HepG2 (cell line): ENCODE data around the gene MKRN3. TPM values are rescaled to one million over a fixed set of nuclear protein-coding genes. Genes with fewer than 3 reads are reported as not detected.

ENCODE experiments used
- ATAC-seq: fragments of 200-7000 bp; cut with Tn5 transposase; 3 replicates; pipeline ENCODE4 v1.9.1; 2020; ENCODE audit warnings: mild to moderate bottlenecking, moderate library complexity
- BruUV-seq: library from RNA; stranded (reverse); fragments of 400-500 nt; replicated peaks from 2 replicates; lab custom pipeline; 2021; lab: Mats Ljungman, UMichigan
- CTCF ChIA-PET: fragments of 300-600 bp; formaldehyde crosslinking; extraction: SDS; loops from one replicate; lab custom pipeline; 2021; ENCODE audit warnings: low total read pairs, inconsistent platforms, low intra/inter-chr PET ratio; lab: Yijun Ruan, JAX
- POLR2A ChIA-PET: fragments of 350-600 bp; sonication (Branson Sonifier 250); formaldehyde crosslinking; loops from one replicate; lab custom pipeline; 2020; ENCODE audit warnings: antibody characterized with exemption, inconsistent platforms; lab: Yijun Ruan, JAX
- DNase-seq: peaks from one replicate; pipeline ENCODE4 v3.0.0-alpha.2; 2015; ENCODE audit warnings: low spot score
- FAIRE-seq: peaks from 3 replicates; lab custom pipeline; 2011; peaks lifted over from hg19 to GRCh38; lab: Jason Lieb, UNC
- H2AFZ ChIP-seq: one replicate; pipeline ENCODE4 v1.6.1; 2011; ENCODE audit warnings: low read length, inconsistent platforms
- H3K27ac ChIP-seq: fragments of 300-600 bp; 3 replicates; pipeline ENCODE4 v1.8.0; 2011; ENCODE audit warnings: mixed run types, mild to moderate bottlenecking, mixed read lengths, low read length, inconsistent platforms; ENCODE audit not compliant: insufficient read depth; ENCODE audit errors: extremely low read length
- H3K27me3 ChIP-seq, 2 experiments: fragments of 200-600 bp in 1 of 2; 2 replicates in 1 of 2; 3 replicates in 1 of 2; pipeline versions ENCODE4 v1.6.0 to v1.8.0; 2011; ENCODE audit warnings: low read length in 2 of 2, mild to moderate bottlenecking in 2 of 2, moderate library complexity in 2 of 2, inconsistent platforms in 1 of 2; ENCODE audit not compliant: insufficient read depth in 2 of 2, control insufficient read depth in 1 of 2
- H3K36me3 ChIP-seq, 2 experiments: fragments of 200-600 bp in 1 of 2; replicated peaks in 1 of 2; 2 replicates in 1 of 2; 3 replicates in 1 of 2; pipeline versions ENCODE4 v1.5.1 to v1.8.0; 2011; ENCODE audit warnings: low read length in 2 of 2, inconsistent platforms in 1 of 2; ENCODE audit not compliant: insufficient read depth in 2 of 2, control insufficient read depth in 1 of 2
- H3K4me1 ChIP-seq: 2 replicates; pipeline ENCODE4 v1.5.1; 2012; ENCODE audit warnings: low read length, inconsistent platforms; ENCODE audit not compliant: insufficient read depth
- H3K4me2 ChIP-seq: 2 replicates; pipeline ENCODE4 v1.6.0; 2011; ENCODE audit warnings: low read depth, low read length, inconsistent platforms
- H3K4me3 ChIP-seq, 3 experiments: fragments of 200-600 bp in 1 of 3; sonication (generic), shearing (Covaris generic) in 1 of 3; replicated peaks in 1 of 3; 2 replicates each; pipeline ENCODE4 v1.5.1; 2011 to 2016; ENCODE audit warnings: low read length in 3 of 3, inconsistent platforms in 2 of 3, low read depth in 2 of 3, mild to moderate bottlenecking in 2 of 3, control low read depth in 1 of 3, mixed read lengths in 1 of 3; ENCODE audit not compliant: insufficient read depth in 1 of 3
- H3K79me2 ChIP-seq: one replicate; pipeline ENCODE4 v1.6.1; 2011; ENCODE audit warnings: low read length, inconsistent platforms; ENCODE audit not compliant: insufficient read depth
- H3K9ac ChIP-seq: 2 replicates; pipeline ENCODE4 v1.6.0; 2011; ENCODE audit warnings: mild to moderate bottlenecking, low read depth, low read length, inconsistent platforms; ENCODE audit not compliant: insufficient read depth
- H3K9me3 ChIP-seq: 2 replicates; pipeline ENCODE4 v1.5.1; 2012; ENCODE audit warnings: mild to moderate bottlenecking, low read length
- H4K20me1 ChIP-seq: 2 replicates; pipeline ENCODE4 v1.6.0; 2011; ENCODE audit warnings: inconsistent platforms, mild to moderate bottlenecking, low read length, moderate library complexity; ENCODE audit not compliant: insufficient read depth
- CBX1 ChIP-seq: IDR thresholded peaks from one replicate; pipeline ENCODE4 v1.6.1; 2016; ENCODE audit warnings: antibody characterized with exemption, low read depth
- DBP ChIP-seq: sonication (generic); formaldehyde crosslinking; IDR thresholded peaks from 2 replicates; pipeline ENCODE4 v1.4.0; 2020; ENCODE audit warnings: missing genetic modification reagents; ENCODE audit errors: not compliant biosample characterization
- GPBP1L1 ChIP-seq: sonication (generic); formaldehyde crosslinking; IDR thresholded peaks from 2 replicates; pipeline ENCODE4 v1.5.0; 2020; ENCODE audit warnings: mild to moderate bottlenecking, missing genetic modification reagents
- JUND ChIP-seq: sonication (generic); formaldehyde crosslinking; IDR thresholded peaks from 2 replicates; pipeline ENCODE4 v1.8.0; 2022; ENCODE audit warnings: mild to moderate bottlenecking, missing genetic modification reagents
- KDM3A ChIP-seq: IDR thresholded peaks from 2 replicates; pipeline ENCODE4 v1.6.1; 2018; ENCODE audit warnings: low read depth, missing compliant biosample characterization
- NKX3-1 ChIP-seq: sonication (generic); formaldehyde crosslinking; IDR thresholded peaks from 2 replicates; pipeline ENCODE4 v1.5.0; 2020; ENCODE audit warnings: missing genetic modification reagents
- PAWR ChIP-seq: sonication (generic); formaldehyde crosslinking; IDR thresholded peaks from 2 replicates; pipeline ENCODE4 v1.4.0; 2020; ENCODE audit warnings: missing genetic modification reagents, mild to moderate bottlenecking, borderline replicate concordance
- PBX2 ChIP-seq: IDR thresholded peaks from 2 replicates; pipeline ENCODE4 v1.6.1; 2016; ENCODE audit warnings: control low read depth
- PHF20 ChIP-seq: sonication (generic); formaldehyde crosslinking; IDR thresholded peaks from 2 replicates; pipeline ENCODE4 v1.5.0; 2020; ENCODE audit warnings: mild to moderate bottlenecking, missing genetic modification reagents
- POLR2A ChIP-seq, 2 experiments: IDR thresholded peaks; 2 replicates each; pipeline ENCODE4 v1.6.1; 2011; ENCODE audit warnings: low read depth in 2 of 2, low read length in 2 of 2, mild to moderate bottlenecking in 1 of 2, moderate library complexity in 1 of 2; ENCODE audit not compliant: insufficient read depth in 1 of 2
- SATB2 ChIP-seq: sonication (generic); formaldehyde crosslinking; IDR thresholded peaks from 2 replicates; pipeline ENCODE4 v1.5.0; 2020; ENCODE audit warnings: missing genetic modification reagents
- SIN3A ChIP-seq: IDR thresholded peaks from 2 replicates; pipeline ENCODE4 v1.6.1; 2011; ENCODE audit warnings: low read depth, mild to moderate bottlenecking, control low read depth, low read length, borderline replicate concordance
- ZBTB34 ChIP-seq: sonication (generic); formaldehyde crosslinking; IDR thresholded peaks from 2 replicates; pipeline ENCODE4 v1.8.0; 2022; ENCODE audit warnings: mild to moderate bottlenecking, missing genetic modification reagents
- ZBTB7A ChIP-seq: sonication (generic); formaldehyde crosslinking; IDR thresholded peaks from 2 replicates; pipeline ENCODE4 v1.8.0; 2022; ENCODE audit warnings: mild to moderate bottlenecking, missing genetic modification reagents
- ZNF10 ChIP-seq: sonication (generic); formaldehyde crosslinking; IDR thresholded peaks from 2 replicates; pipeline ENCODE4 v1.4.0; 2020; ENCODE audit warnings: mild to moderate bottlenecking, low read depth, missing genetic modification reagents, borderline replicate concordance
- ZNF446 ChIP-seq: sonication (generic); formaldehyde crosslinking; IDR thresholded peaks from 2 replicates; pipeline ENCODE4 v1.5.0; 2020; ENCODE audit warnings: mild to moderate bottlenecking, missing genetic modification reagents
- ZNF580 ChIP-seq: IDR thresholded peaks from 2 replicates; pipeline ENCODE4 v1.6.1; 2016; ENCODE audit warnings: low read depth, borderline replicate concordance
- ZNF629 ChIP-seq: sonication (generic); formaldehyde crosslinking; conservative IDR thresholded peaks from 2 replicates; pipeline ENCODE4 v1.5.0; 2020; ENCODE audit warnings: missing genetic modification reagents
- ZNF710 ChIP-seq: sonication (generic); formaldehyde crosslinking; IDR thresholded peaks from 2 replicates; pipeline ENCODE4 v1.5.0; 2020; ENCODE audit warnings: mild to moderate bottlenecking, missing genetic modification reagents, borderline replicate concordance
- WGBS: methylation state at CpG from one replicate; pipeline ENCODE4 v1.1.6; 2017; ENCODE audit warnings: low lambda C conversion rate; 5-methylcytosine and 5-hydroxymethylcytosine counted together
- in situ Hi-C: cut with HindIII; loops from 2 replicates; pipeline ENCODE4 v1.10.0; 2017; ENCODE audit warnings: low pct_unique_long_range_greater_than_20kb; ENCODE audit not compliant: extremely low pct_ligation_motif_present
- intact Hi-C: fragments of 100-400 bp; cut with micrococcal nuclease; formaldehyde crosslinking; loops from one replicate; pipeline ENCODE4 v1.10.0; 2022; ENCODE audit not compliant: unreplicated experiment
- polyA plus RNA-seq, 8 experiments: library from polyadenylated mRNA; depleted of rRNA in 3 of 8; stranded (reverse) in 7 of 8; unstranded in 1 of 8; fragments of >200 nt; fragmentation: Illumina TruSeq in 4 of 8; extraction: Trizol in 4 of 8; gene quantifications; 2 replicates each; pipeline versions ENCODE4 v1.2.1 to v1.2.3, GENCODE V29; 2011 to 2016; ENCODE audit warnings: low read depth in 4 of 8, missing spikeins in 1 of 8, mixed read lengths in 1 of 8; ENCODE audit not compliant: insufficient read depth in 1 of 8
- total RNA-seq, 5 experiments: library from RNA; depleted of rRNA; stranded (reverse); fragments of >200 nt; fragmentation: Illumina TruSeq; extraction: Trizol; gene quantifications; 2 replicates each; pipeline ENCODE4 v1.2.3, GENCODE V29; 2016; ENCODE audit warnings: low read depth in 1 of 5

MKRN3 gene
- total and polyA plus RNA-seq, 2 of the 13 experiments (the other 11 are each of a cell fraction or from before 2014, with no cell fraction given): 2.4 to 5.2 TPM

- no peak for TF ChIP-seq ZNF710
- no peak for TF ChIP-seq ZNF629
- no peak for TF ChIP-seq NKX3-1
- no peak for TF ChIP-seq SATB2 (CRISPR knock-in tag)
- TF ChIP-seq ZNF10 (CRISPR knock-in tag): no peak
- no peak for TF ChIP-seq ZNF580
- TF ChIP-seq DBP: no peak
- no peak for TF ChIP-seq GPBP1L1 (CRISPR knock-in tag)
- no peak for TF ChIP-seq CBX1
- TF ChIP-seq POLR2A (IDR thresholded peaks at IDR 0.05; ENCODE audit: insufficient read depth in 1 of 2, low read depth in 2 of 2, low read length in 2 of 2): no peak
These were observed 48.6 kb upstream of the MKRN3 start (continued) for GRCh38 chr15:23516866-23517265.

GRCh38 chr15:23518104-23518503 lies 47.4 kb upstream of the MKRN3 start:
- CTCF ChIA-PET: no interaction called here
- Histone ChIP-seq H3K4me2 (no peak overlapping the region), H3K9me3 (no peaks in the 10 kb centered on the region), H2AFZ (no peak overlapping the region), H3K9ac (no peak overlapping the region), H3K27ac (no peak overlapping the region), H3K4me3 (no peak overlapping the region), H3K27me3 (no peaks in the 10 kb centered on the region), H3K36me3 (no peaks in the 10 kb centered on the region), H4K20me1 (no peaks in the 10 kb centered on the region), H3K79me2 (no peaks in the 10 kb centered on the region), H3K4me1 (no peaks in the 10 kb centered on the region)
- 45% methylated on average over 5 of the region's 5 CpGs for WGBS
- in situ Hi-C loops (no loop called here), intact Hi-C loops (no loop called here)
- no peak for DNase-seq
- FAIRE-seq: no peak
- no peak for ATAC-seq
- POLR2A ChIA-PET: no interaction called here
- no TSS peak for BruUV-seq
- no peak for TF ChIP-seq JUND (CRISPR knock-in tag)
- no peak for TF ChIP-seq ZBTB34 (CRISPR knock-in tag)
- TF ChIP-seq SIN3A: no peak
- TF ChIP-seq PHF20 (CRISPR knock-in tag): no peak
- TF ChIP-seq ZNF580: no peak
- TF ChIP-seq ZBTB7A (CRISPR knock-in tag): no peak
- TF ChIP-seq PAWR (CRISPR knock-in tag): no peak
- no peak for TF ChIP-seq KDM3A
- no peak for TF ChIP-seq ZNF446
- TF ChIP-seq PBX2: no peak
